ENCODE data around the gene PLA2G4A. TPM values are rescaled to one million over a fixed set of nuclear protein-coding genes. Genes with fewer than 3 reads are reported as not detected.

Gene PLA2G4A
- total RNA-seq, 1 experiment from 2014 or later = 2.0 TPM

GRCh38 chr1:187034501-187034900 lies 205.8 kb downstream of the PLA2G4A start:
- POLR2A ChIA-PET = no interaction called here
- DNase-seq = no peak

GRCh38 chr1:187037973-187038553 lies 209.3 kb downstream of the PLA2G4A start:
- Histone ChIP-seq H3K36me3 (ENCODE audit: control insufficient read depth, insufficient read depth, low read length) (no peaks in the 10 kb centered on the region), H3K4me1 (no peaks in the 10 kb centered on the region), H3K9me3 (no peaks in the 10 kb centered on the region), H3K27me3 (replicated peaks; ENCODE audit: control insufficient read depth, insufficient read depth, low read length) (no peaks in the 10 kb centered on the region; the same call in 1 of the 2 replicates), H3K4me3 (ENCODE audit: low read depth, low read length) (no peak overlapping the region)
- Mint-ChIP-seq H3K4me3 (ENCODE audit: unreplicated experiment) (no peak overlapping the region), H3K27me3 (ENCODE audit: insufficient read depth, unreplicated experiment) (peaks cover 3% of the 10 kb centered on the region), H3K27ac (ENCODE audit: unreplicated experiment) (no peak overlapping the region), H3K9me3 (ENCODE audit: unreplicated experiment) (no peaks in the 10 kb centered on the region), H3K4me1 (ENCODE audit: low read depth, unreplicated experiment) (no peaks in the 10 kb centered on the region), H3K36me3 (ENCODE audit: insufficient read depth, unreplicated experiment) (no peaks in the 10 kb centered on the region)
- intact Hi-C loops (cut with micrococcal nuclease; ENCODE audit: unreplicated experiment) = no loop called here
- POLR2A ChIA-PET = no interaction called here
- TF ChIP-seq, protein P1, sequence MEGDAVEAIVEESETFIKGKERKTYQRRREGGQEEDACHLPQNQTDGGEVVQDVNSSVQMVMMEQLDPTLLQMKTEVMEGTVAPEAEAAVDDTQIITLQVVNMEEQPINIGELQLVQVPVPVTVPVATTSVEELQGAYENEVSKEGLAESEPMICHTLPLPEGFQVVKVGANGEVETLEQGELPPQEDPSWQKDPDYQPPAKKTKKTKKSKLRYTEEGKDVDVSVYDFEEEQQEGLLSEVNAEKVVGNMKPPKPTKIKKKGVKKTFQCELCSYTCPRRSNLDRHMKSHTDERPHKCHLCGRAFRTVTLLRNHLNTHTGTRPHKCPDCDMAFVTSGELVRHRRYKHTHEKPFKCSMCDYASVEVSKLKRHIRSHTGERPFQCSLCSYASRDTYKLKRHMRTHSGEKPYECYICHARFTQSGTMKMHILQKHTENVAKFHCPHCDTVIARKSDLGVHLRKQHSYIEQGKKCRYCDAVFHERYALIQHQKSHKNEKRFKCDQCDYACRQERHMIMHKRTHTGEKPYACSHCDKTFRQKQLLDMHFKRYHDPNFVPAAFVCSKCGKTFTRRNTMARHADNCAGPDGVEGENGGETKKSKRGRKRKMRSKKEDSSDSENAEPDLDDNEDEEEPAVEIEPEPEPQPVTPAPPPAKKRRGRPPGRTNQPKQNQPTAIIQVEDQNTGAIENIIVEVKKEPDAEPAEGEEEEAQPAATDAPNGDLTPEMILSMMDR (IDR thresholded peaks at IDR 0.05; ENCODE audit: insufficient read depth in 1 of 2, low read depth in 1 of 2, low read length in 1 of 2, severe bottlenecking in 1 of 2, unreplicated experiment in 1 of 2) = no peak
- CTCF ChIA-PET = no interaction called here
- no TSS peak for BruUV-seq (replicated peaks)
- no peak for DNase-seq

More at GRCh38 chr1:187034501-187034900, 205.8 kb downstream of the PLA2G4A start:
- no peaks in the 10 kb centered on the region for H3K36me3 Mint-ChIP-seq (ENCODE audit: insufficient read depth, unreplicated experiment)
- H3K27ac Mint-ChIP-seq (ENCODE audit: unreplicated experiment) = no peak overlapping the region
- H3K36me3 ChIP-seq (ENCODE audit: control insufficient read depth, insufficient read depth, low read length) = no peaks in the 10 kb centered on the region
- H3K4me3 ChIP-seq (ENCODE audit: low read depth, low read length) = no peak overlapping the region
- H3K4me3 Mint-ChIP-seq (ENCODE audit: unreplicated experiment) = no peak overlapping the region
- H3K27me3 ChIP-seq (replicated peaks; ENCODE audit: control insufficient read depth, insufficient read depth, low read length) = no peaks in the 10 kb centered on the region; the same call in 1 of the 2 replicates
- no peaks in the 10 kb centered on the region for H3K4me1 ChIP-seq
- H3K4me1 Mint-ChIP-seq (ENCODE audit: low read depth, unreplicated experiment) = no peaks in the 10 kb centered on the region
- peaks cover 4% of the 10 kb centered on the region for H3K27me3 Mint-ChIP-seq (ENCODE audit: insufficient read depth, unreplicated experiment)
- CTCF ChIA-PET = no interaction called here
- no TSS peak for BruUV-seq (replicated peaks)
- intact Hi-C loops (cut with micrococcal nuclease; ENCODE audit: unreplicated experiment) = no loop called here
- no peaks in the 10 kb centered on the region; the same call in 1 of the 2 replicates for H3K9me3 ChIP-seq
- TF ChIP-seq, protein P1 (IDR thresholded peaks at IDR 0.05; ENCODE audit: insufficient read depth in 1 of 2, low read depth in 1 of 2, low read length in 1 of 2, severe bottlenecking in 1 of 2, unreplicated experiment in 1 of 2) = no peak
- H3K9me3 Mint-ChIP-seq (ENCODE audit: unreplicated experiment) = no peaks in the 10 kb centered on the region

Other genes with a start within 250 kb of the PLA2G4A start
- gene PTGS2, start 148.5 kb upstream of the PLA2G4A start, total RNA-seq (2022) = 18.4 and 24.2 TPM in 2 replicates